ENCODE measurements around the gene ADAMTSL1.

DNA sequence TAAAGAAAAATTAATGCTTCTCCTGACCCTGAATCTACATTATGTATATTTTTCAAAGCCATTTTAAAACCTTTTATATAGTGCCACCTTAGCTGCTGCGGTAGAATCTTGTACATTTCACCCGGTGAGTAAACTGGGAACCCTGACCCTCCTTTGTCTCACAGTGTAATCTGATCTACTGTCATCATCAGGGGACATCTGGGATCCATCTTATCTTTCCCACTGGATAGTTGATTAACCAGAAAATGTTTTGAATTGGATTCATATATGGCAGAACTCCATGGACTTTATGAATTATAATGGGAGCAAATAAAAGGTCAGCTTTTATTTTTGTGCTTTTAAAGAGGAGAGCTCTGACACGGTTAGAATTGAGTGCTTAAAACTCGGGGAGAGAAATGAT is 95.0 kb downstream of the ADAMTSL1 start:
- TF ChIP-seq, protein P1, sequence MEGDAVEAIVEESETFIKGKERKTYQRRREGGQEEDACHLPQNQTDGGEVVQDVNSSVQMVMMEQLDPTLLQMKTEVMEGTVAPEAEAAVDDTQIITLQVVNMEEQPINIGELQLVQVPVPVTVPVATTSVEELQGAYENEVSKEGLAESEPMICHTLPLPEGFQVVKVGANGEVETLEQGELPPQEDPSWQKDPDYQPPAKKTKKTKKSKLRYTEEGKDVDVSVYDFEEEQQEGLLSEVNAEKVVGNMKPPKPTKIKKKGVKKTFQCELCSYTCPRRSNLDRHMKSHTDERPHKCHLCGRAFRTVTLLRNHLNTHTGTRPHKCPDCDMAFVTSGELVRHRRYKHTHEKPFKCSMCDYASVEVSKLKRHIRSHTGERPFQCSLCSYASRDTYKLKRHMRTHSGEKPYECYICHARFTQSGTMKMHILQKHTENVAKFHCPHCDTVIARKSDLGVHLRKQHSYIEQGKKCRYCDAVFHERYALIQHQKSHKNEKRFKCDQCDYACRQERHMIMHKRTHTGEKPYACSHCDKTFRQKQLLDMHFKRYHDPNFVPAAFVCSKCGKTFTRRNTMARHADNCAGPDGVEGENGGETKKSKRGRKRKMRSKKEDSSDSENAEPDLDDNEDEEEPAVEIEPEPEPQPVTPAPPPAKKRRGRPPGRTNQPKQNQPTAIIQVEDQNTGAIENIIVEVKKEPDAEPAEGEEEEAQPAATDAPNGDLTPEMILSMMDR (IDR thresholded peaks at IDR 0.05): no peak
- TF ChIP-seq POLR2A (IDR thresholded peaks at IDR 0.05): no peak
- TF ChIP-seq POLR2AphosphoS5 (IDR thresholded peaks at IDR 0.05): no peak
